PFSK-1 (cell line): ENCODE measurements around the gene PARD3B.

ENCODE experiments used
- FOXP2 ChIP-seq: optimal IDR thresholded peaks from 2 replicates; pipeline ENCODE3; 2011; ENCODE audit warnings: borderline replicate concordance, control low read depth, inconsistent platforms; ENCODE audit not compliant: insufficient read depth; ENCODE audit errors: extremely low read length, extremely low read depth
- POLR2AphosphoS5 ChIP-seq: IDR thresholded peaks from 2 replicates; pipeline ENCODE4 v1.6.1; 2012; ENCODE audit warnings: low read depth, mild to moderate bottlenecking, control low read depth, low read length, moderate library complexity
- SIN3A ChIP-seq: IDR thresholded peaks from 2 replicates; pipeline ENCODE4 v1.6.1; 2012; ENCODE audit warnings: mild to moderate bottlenecking, low read length, moderate library complexity, borderline replicate concordance; ENCODE audit not compliant: insufficient read depth
- TAF1 ChIP-seq: IDR thresholded peaks from 2 replicates; pipeline ENCODE4 v1.6.1; 2012; ENCODE audit warnings: low read length, control low read depth, borderline replicate concordance; ENCODE audit not compliant: insufficient read depth
- TF ChIP-seq, protein P1 (sequence below), 2 experiments: IDR thresholded peaks; 2 replicates each; pipeline versions ENCODE4 v1.6.1 to v1.8.0; 2011 to 2012; ENCODE audit warnings: low read depth in 2 of 2, low read length in 2 of 2, control low read depth in 1 of 2, inconsistent platforms in 1 of 2, mild to moderate bottlenecking in 1 of 2, moderate library complexity in 1 of 2; ENCODE audit not compliant: insufficient read depth in 1 of 2

PARD3B gene

DNA sequence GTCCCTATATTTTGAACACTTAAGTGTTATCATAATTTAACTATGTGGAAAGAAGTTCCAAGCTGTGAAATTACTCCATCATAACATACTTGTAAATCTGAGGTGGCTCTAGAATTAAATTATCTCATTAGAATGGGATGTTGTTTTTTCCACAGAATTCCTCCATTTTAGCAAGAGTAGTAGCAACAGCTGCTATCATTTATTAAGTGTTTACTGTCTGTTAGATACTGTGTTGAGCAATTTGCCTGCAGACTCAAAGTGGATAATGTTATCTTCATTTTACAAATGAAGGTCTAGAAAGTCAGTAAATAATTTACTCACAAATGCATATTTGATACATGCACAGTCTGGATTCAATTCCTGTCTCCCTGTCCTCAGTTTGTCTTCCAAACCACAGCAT, 632.3 kb downstream of the PARD3B start:
- no peak for TF ChIP-seq TAF1
- no peak for TF ChIP-seq FOXP2
- TF ChIP-seq SIN3A: no peak
- TF ChIP-seq, protein P1, sequence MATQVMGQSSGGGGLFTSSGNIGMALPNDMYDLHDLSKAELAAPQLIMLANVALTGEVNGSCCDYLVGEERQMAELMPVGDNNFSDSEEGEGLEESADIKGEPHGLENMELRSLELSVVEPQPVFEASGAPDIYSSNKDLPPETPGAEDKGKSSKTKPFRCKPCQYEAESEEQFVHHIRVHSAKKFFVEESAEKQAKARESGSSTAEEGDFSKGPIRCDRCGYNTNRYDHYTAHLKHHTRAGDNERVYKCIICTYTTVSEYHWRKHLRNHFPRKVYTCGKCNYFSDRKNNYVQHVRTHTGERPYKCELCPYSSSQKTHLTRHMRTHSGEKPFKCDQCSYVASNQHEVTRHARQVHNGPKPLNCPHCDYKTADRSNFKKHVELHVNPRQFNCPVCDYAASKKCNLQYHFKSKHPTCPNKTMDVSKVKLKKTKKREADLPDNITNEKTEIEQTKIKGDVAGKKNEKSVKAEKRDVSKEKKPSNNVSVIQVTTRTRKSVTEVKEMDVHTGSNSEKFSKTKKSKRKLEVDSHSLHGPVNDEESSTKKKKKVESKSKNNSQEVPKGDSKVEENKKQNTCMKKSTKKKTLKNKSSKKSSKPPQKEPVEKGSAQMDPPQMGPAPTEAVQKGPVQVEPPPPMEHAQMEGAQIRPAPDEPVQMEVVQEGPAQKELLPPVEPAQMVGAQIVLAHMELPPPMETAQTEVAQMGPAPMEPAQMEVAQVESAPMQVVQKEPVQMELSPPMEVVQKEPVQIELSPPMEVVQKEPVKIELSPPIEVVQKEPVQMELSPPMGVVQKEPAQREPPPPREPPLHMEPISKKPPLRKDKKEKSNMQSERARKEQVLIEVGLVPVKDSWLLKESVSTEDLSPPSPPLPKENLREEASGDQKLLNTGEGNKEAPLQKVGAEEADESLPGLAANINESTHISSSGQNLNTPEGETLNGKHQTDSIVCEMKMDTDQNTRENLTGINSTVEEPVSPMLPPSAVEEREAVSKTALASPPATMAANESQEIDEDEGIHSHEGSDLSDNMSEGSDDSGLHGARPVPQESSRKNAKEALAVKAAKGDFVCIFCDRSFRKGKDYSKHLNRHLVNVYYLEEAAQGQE (IDR thresholded peaks at IDR 0.05; ENCODE audit: insufficient read depth in 1 of 2, low read depth in 2 of 2, low read length in 2 of 2): no peak
- TF ChIP-seq POLR2AphosphoS5: no peak

DNA sequence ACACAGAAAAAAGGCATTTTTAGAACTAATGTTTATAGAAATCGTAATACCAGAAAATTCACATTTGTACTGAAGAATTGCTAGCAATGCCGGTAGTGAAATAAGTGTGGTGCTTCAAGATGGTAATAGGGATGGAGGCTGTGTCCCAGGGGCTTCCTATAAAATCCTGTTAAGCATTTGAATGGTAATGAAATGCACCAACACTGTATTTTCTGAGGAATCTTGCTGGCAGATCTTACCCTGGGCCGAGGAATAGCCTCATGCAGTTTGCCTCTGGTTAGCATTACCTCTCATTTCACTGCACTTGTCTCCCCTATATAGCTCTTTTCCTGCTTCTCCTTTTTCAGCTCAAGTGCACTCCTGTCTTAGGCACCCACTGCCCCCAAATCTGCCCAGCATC, 635.5 kb downstream of the PARD3B start:
- TF ChIP-seq SIN3A: no peak

DNA sequence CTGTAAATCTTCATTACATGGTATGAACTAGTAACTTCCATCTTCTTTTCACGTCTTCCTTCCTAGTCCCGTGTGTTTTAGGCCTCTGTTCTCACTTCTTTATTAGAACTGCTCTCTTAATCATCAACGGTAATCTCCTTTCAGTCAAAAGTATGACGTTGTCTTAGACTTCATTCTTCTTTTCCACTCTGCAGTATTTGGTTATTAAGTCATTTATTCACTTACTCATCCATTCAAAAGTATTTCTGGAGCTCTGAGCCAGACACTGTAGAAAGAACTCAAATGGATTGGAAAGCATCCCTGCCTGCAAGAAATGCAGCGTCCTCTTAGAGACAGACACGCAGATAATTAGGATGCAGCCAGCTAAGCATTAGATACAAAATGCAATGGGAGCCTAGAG, 642.5 kb downstream of the PARD3B start:
- TF ChIP-seq POLR2AphosphoS5 (no peak), FOXP2 (no peak), SIN3A (no peak), TAF1 (no peak)
- TF ChIP-seq, protein P1 (IDR thresholded peaks at IDR 0.05; ENCODE audit: insufficient read depth in 1 of 2, low read depth in 2 of 2, low read length in 2 of 2): no peak

DNA sequence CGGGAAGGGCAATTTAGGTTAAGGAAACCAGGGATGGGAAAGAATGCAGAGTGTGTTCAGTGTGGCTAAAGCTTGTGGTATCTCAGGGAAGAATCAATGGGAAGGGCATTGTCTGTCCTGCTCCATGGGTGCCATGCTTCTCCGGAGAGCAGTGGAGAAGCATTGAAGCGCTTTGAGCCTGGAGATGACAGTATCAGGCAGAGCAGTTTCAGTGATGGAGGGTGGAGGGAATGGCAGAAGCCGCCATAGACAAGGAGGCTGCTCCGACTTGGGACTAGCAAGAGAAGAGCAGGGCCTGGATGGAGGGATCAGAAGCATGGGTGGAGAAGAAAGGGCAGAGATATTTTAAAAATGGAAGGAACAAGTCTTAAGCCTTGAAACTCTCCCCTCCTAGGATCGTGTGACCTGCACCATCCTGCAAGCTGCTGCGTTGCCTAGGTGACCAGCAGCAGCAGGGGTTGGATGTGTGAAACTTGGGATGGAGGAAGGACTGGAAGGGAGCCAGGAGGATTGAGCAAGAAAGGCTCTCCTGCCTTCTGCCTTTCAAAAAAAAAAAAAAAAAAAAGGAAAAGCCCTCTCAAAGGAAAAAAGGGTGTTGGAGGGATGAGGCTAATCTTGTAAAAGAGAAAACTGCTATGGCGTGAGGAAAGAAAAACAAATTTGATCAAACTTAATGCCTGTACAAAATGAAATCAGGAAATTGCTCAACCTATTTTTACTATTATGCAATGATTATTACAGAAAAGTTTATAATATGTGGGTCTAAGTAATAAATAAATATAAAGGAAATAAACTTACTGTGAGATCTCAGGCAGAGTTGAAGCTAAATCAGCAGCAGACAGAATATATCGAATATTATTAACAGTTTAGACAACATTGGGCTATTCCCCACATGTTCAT, 643.2 kb downstream of the PARD3B start:
- TF ChIP-seq, protein P1 (IDR thresholded peaks at IDR 0.05; ENCODE audit: insufficient read depth in 1 of 2, low read depth in 2 of 2, low read length in 2 of 2): no peak
- TF ChIP-seq POLR2AphosphoS5 (no peak), SIN3A (no peak), FOXP2 (no peak)

DNA sequence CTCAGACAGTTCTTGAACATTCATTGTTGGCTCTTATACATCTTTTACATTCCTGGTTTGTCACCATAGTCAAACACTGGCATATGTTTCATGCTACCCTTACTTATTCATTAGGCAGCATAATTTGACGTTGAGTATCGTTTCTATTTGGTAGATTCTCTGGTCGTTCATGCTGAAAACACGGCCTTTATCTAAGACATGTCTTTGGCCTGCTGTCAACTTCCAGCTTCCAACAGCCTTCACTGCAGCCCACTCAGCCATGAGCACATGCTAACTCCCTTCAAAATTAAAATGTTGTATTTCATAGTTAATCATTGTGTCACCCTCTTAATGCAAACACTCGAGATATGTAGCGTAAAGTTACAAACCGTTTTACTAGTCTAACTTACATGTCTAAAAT, 644.0 kb downstream of the PARD3B start:
- TF ChIP-seq TAF1: no peak
- no peak for TF ChIP-seq SIN3A
- no peak for TF ChIP-seq POLR2AphosphoS5
- TF ChIP-seq, protein P1 (IDR thresholded peaks at IDR 0.05; ENCODE audit: insufficient read depth in 1 of 2, low read depth in 2 of 2, low read length in 2 of 2): no peak
- TF ChIP-seq FOXP2: no peak
